ENCODE data around the gene HPN.

GRCh38 chr19:35019144-35019543 is 22.4 kb upstream of the HPN start:
- TF ChIP-seq CTCF (conservative IDR thresholded peaks at IDR 0.05): no peak
- TF ChIP-seq ZFX (IDR thresholded peaks at IDR 0.05): no peak

Measured in C4-2B (cell line).